B cell (primary cell): Measurements from ENCODE around the gene ZFHX2.

Source experiments
- EZH2 ChIP-seq: IDR thresholded peaks from 2 replicates; pipeline ENCODE4 v1.6.1; 2012; ENCODE audit warnings: borderline replicate concordance, low read depth, mild to moderate bottlenecking, moderate library complexity, low read length; ENCODE audit not compliant: insufficient read depth, poor library complexity, severe bottlenecking
- TF ChIP-seq, protein P1 (sequence below): fragments of 200-600 bp; IDR thresholded peaks from one replicate; pipeline ENCODE4 v1.8.0; 2022; ENCODE audit warnings: antibody characterized with exemption, mild to moderate bottlenecking

DNA sequence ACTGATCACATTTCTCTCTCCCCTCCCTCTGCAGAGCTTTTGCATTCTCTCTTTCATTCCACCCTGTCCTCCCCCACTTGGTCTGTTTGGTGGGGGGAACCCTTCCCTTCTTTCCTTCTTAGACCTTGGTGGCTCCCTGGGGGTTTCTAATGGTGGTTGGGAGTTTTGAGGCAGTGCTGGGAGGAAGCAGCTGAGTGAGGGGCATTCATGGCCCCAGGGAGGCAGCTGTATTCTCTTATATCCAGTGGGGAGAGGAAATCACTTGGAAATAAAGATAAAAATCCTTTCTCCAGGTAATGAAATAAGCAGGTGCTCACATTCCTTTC is 68.8 kb downstream of the ZFHX2 start:
- TF ChIP-seq, protein P1, sequence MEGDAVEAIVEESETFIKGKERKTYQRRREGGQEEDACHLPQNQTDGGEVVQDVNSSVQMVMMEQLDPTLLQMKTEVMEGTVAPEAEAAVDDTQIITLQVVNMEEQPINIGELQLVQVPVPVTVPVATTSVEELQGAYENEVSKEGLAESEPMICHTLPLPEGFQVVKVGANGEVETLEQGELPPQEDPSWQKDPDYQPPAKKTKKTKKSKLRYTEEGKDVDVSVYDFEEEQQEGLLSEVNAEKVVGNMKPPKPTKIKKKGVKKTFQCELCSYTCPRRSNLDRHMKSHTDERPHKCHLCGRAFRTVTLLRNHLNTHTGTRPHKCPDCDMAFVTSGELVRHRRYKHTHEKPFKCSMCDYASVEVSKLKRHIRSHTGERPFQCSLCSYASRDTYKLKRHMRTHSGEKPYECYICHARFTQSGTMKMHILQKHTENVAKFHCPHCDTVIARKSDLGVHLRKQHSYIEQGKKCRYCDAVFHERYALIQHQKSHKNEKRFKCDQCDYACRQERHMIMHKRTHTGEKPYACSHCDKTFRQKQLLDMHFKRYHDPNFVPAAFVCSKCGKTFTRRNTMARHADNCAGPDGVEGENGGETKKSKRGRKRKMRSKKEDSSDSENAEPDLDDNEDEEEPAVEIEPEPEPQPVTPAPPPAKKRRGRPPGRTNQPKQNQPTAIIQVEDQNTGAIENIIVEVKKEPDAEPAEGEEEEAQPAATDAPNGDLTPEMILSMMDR: no peak
- TF ChIP-seq EZH2: no peak
